Keratinocyte (primary cell): Measurements from ENCODE around the gene TMUB2. TPM values are rescaled to one million over a fixed set of nuclear protein-coding genes. Genes with fewer than 3 reads are reported as not detected.

Experiments used
- DNase-seq: peaks from one replicate; pipeline ENCODE4 v3.0.0-alpha.2; 2011; ENCODE audit warnings: low read depth, missing footprints, low spot score
- FAIRE-seq: peaks from 2 replicates; lab custom pipeline; 2011; peaks lifted over from hg19 to GRCh38; lab: Jason Lieb, UNC
- H2AFZ ChIP-seq: 2 replicates; pipeline ENCODE4 v1.6.0; 2012; ENCODE audit warnings: low read length, control low read depth, inconsistent platforms; ENCODE audit not compliant: control insufficient read depth
- H3K27ac ChIP-seq: 2 replicates; pipeline ENCODE4 v1.5.1; 2011; ENCODE audit warnings: low read length; ENCODE audit not compliant: control insufficient read depth, insufficient read depth
- H3K27me3 ChIP-seq: 3 replicates; pipeline ENCODE4 v1.6.0; 2011; ENCODE audit warnings: low read length; ENCODE audit not compliant: control insufficient read depth, insufficient read depth; ENCODE audit errors: extremely low read depth
- H3K36me3 ChIP-seq, 2 experiments: 2 replicates in 1 of 2; 3 replicates in 1 of 2; pipeline ENCODE4 v1.5.1; 2011; ENCODE audit warnings: low read length in 2 of 2, mild to moderate bottlenecking in 1 of 2; ENCODE audit not compliant: control insufficient read depth in 2 of 2, insufficient read depth in 2 of 2; ENCODE audit errors: extremely low read depth in 1 of 2
- H3K4me1 ChIP-seq: 3 replicates; pipeline ENCODE4 v1.5.1; 2011; ENCODE audit warnings: low read length; ENCODE audit not compliant: control insufficient read depth, insufficient read depth; ENCODE audit errors: extremely low read depth
- H3K4me2 ChIP-seq: 3 replicates; pipeline ENCODE4 v1.6.0; 2011; ENCODE audit warnings: low read depth, low read length; ENCODE audit not compliant: control insufficient read depth, insufficient read depth; ENCODE audit errors: extremely low read depth
- H3K4me3 ChIP-seq, 3 experiments: fragments of 200-600 bp in 1 of 3; sonication (generic) in 1 of 3; 2 replicates in 2 of 3; 3 replicates in 1 of 3; pipeline ENCODE4 v1.5.1; 2011 to 2016; ENCODE audit warnings: low read length in 3 of 3, mild to moderate bottlenecking in 3 of 3, control low read depth in 2 of 3, inconsistent platforms in 1 of 3, low read depth in 1 of 3, mixed read lengths in 1 of 3, mixed run types in 1 of 3, moderate library complexity in 1 of 3; ENCODE audit not compliant: control insufficient read depth in 2 of 3, insufficient read depth in 2 of 3; ENCODE audit errors: extremely low read depth in 1 of 3
- H3K79me2 ChIP-seq: 2 replicates; pipeline ENCODE4 v1.6.0; 2012; ENCODE audit warnings: low read length; ENCODE audit not compliant: control insufficient read depth, insufficient read depth
- H3K9ac ChIP-seq: 3 replicates; pipeline ENCODE4 v1.6.0; 2011; ENCODE audit warnings: low read length; ENCODE audit not compliant: control insufficient read depth, insufficient read depth; ENCODE audit errors: extremely low read depth
- H3K9me1 ChIP-seq: 3 replicates; pipeline ENCODE4 v1.6.0; 2011; ENCODE audit warnings: low read length; ENCODE audit not compliant: control insufficient read depth, insufficient read depth; ENCODE audit errors: extremely low read depth
- H3K9me3 ChIP-seq: 2 replicates; pipeline ENCODE4 v1.5.1; 2012; ENCODE audit warnings: low read depth, low read length; ENCODE audit not compliant: control insufficient read depth
- H4K20me1 ChIP-seq: 3 replicates; pipeline ENCODE4 v1.6.0; 2011; ENCODE audit warnings: low read length; ENCODE audit not compliant: control insufficient read depth, insufficient read depth; ENCODE audit errors: extremely low read depth
- CTCF ChIP-seq, 3 experiments: IDR thresholded peaks in 1 of 3; conservative IDR thresholded peaks in 1 of 3; optimal IDR thresholded peaks in 1 of 3; 2 replicates in 2 of 3; 3 replicates in 1 of 3; pipeline versions ENCODE3 to v1.5.1; 2011; ENCODE audit warnings: low read length in 3 of 3, mild to moderate bottlenecking in 3 of 3, moderate library complexity in 2 of 3, control low read depth in 1 of 3, inconsistent platforms in 1 of 3; ENCODE audit not compliant: insufficient read depth in 2 of 3; ENCODE audit errors: extremely low read depth in 1 of 3
- EZH2 ChIP-seq: IDR thresholded peaks from one replicate; pipeline ENCODE4 v1.6.1; 2012; ENCODE audit warnings: inconsistent platforms, mild to moderate bottlenecking, low read length, moderate library complexity
- dilution Hi-C: fragments of 300-500 bp; cut with MboI; formaldehyde crosslinking; loops from one replicate; pipeline ENCODE4 v1.7.0; 2020; ENCODE audit warnings: low sequenced_read_pairs; ENCODE audit not compliant: extremely low pct_ligation_motif_present
- polyA plus RNA-seq, 5 experiments: library from polyadenylated mRNA; depleted of rRNA in 3 of 5; stranded (reverse) in 3 of 5; stranded (forward) in 1 of 5; unstranded in 1 of 5; fragments of >200 nt; gene quantifications; 1 replicate in 1 of 5; 2 replicates in 3 of 5; 3 replicates in 1 of 5; pipeline versions ENCODE4 v1.2.1 to v1.2.3, GENCODE V29; 2011 to 2012; ENCODE audit warnings: missing spikeins in 2 of 5, low read depth in 1 of 5, low replicate concordance in 1 of 5

The TMUB2 gene
- polyA plus RNA-seq, 1 donor (not counting 4 experiments of a cell fraction or from before 2014, with no cell fraction given): 25.5 TPM

DNA sequence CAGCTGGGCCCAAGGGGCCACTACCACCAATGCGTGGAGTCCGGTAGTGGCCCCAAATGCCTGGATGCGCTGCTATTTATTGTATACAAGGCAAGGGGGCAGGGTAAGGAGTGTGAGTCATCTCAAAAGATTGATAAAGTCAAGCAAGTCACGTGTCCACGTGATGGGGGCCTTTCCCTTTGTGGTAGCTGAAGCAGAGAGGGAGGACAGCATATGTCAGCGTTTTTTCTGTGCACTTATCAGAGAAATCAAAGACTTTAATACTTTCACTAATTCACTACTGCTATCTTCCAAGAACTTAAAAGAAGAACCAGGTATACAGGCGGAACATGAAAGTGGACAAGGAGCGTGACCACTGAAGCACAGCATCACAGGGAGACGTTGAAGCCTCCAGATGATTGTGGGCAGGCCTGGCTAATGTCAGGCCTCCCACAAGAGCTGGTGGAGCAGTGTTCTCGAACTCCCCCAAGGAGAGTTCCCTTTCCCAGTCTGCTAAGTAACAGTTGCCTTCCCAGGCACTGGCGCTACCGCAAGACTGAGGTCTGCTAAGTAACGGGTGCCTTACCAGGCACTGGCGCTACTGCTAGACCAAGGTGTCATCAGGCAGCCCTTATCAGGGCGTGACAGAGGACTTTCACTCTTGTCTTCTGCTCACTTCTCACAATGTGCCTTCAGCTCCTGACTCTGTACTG lies 27.1 kb upstream of the TMUB2 start:
- peaks cover 2 to 22% of the 10 kb centered on the region in 2 experiments for H3K36me3 ChIP-seq
- DNase-seq (no peak), FAIRE-seq (no peak)
- no peaks in the 10 kb centered on the region for H4K20me1 ChIP-seq
- H3K9me3 ChIP-seq: no peaks in the 10 kb centered on the region
- H3K4me2 ChIP-seq: no peak overlapping the region
- no peak overlapping the region for H3K27ac ChIP-seq
- H3K4me1 ChIP-seq: no peaks in the 10 kb centered on the region
- dilution Hi-C loops: no loop called here
- H3K9ac ChIP-seq: no peak overlapping the region
- H3K4me3 ChIP-seq: no peak overlapping the region
- no peaks in the 10 kb centered on the region for H3K9me1 ChIP-seq
- no peak for TF ChIP-seq CTCF (optimal IDR thresholded peaks at IDR 0.05 in 1 of 3, IDR thresholded peaks at IDR 0.05 in 1 of 3, conservative IDR thresholded peaks at IDR 0.05 in 1 of 3; ENCODE audit: extremely low read depth in 1 of 3, insufficient read depth in 2 of 3, low read length in 3 of 3)
- TF ChIP-seq EZH2: no peak
- H2AFZ ChIP-seq: no peak overlapping the region
- no peaks in the 10 kb centered on the region for H3K79me2 ChIP-seq
- H3K27me3 ChIP-seq: no peaks in the 10 kb centered on the region

DNA sequence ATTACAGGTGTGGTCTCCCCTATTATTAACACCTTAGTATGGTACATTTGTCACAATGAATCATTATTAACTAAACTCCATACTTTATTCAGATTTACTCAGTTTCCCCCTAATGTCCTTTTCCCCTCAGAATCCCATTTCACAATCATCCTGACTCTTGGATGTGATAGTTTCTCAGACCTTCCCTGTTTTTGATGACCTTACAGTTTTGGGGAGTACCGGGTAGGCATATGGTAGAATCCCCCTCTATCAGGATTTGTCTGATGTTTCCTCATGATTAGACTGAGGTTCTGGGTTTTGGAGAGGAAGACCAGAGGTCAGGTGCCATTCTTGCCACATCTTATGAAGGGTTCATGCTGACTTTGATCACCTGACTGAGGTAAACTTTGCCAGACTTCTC lies 22.3 kb upstream of the TMUB2 start:
- FAIRE-seq: no peak
- Histone ChIP-seq H3K4me1 (no peaks in the 10 kb centered on the region), H3K9me3 (no peaks in the 10 kb centered on the region), H3K9me1 (no peaks in the 10 kb centered on the region), H3K9ac (no peak overlapping the region), H2AFZ (no peak overlapping the region), H3K27me3 (no peaks in the 10 kb centered on the region), H3K27ac (no peak overlapping the region), H3K4me2 (no peak overlapping the region), H3K4me3 (no peak overlapping the region), H3K79me2 (no peaks in the 10 kb centered on the region), H4K20me1 (no peaks in the 10 kb centered on the region), H3K36me3 (peaks cover 2 to 6% of the 10 kb centered on the region in 2 experiments)
- dilution Hi-C loops: no loop called here
- TF ChIP-seq CTCF (optimal IDR thresholded peaks at IDR 0.05 in 1 of 3, IDR thresholded peaks at IDR 0.05 in 1 of 3, conservative IDR thresholded peaks at IDR 0.05 in 1 of 3; ENCODE audit: extremely low read depth in 1 of 3, insufficient read depth in 2 of 3, low read length in 3 of 3): no peak
- no peak for TF ChIP-seq EZH2
- DNase-seq: no peak
